ENCODE data around the gene SUPT6H.

Gene SUPT6H

GRCh38 chr17:28740406-28741357, 78.7 kb downstream of the SUPT6H start:
- no peak for DNase-seq

- DNase-seq, result no peak
Measured at GRCh38 chr17:28741358-28742349, 79.6 kb downstream of the SUPT6H start.

GRCh38 chr17:28743243-28744103, 81.5 kb downstream of the SUPT6H start, which contains the start of gene TRAF4:
TSS of gene TRAF4 (plus strand) at chr17:28744011. CDS start at chr17:28744113, 102 bp downstream.
- DNase-seq, result peak; percentile 82

- DNase-seq, result no peak
Measured at GRCh38 chr17:28744104-28744971, 82.3 kb downstream of the SUPT6H start.

- no peak for DNase-seq
Measured at GRCh38 chr17:28744972-28745785, 83.2 kb downstream of the SUPT6H start.

GRCh38 chr17:28745786-28746411, 83.9 kb downstream of the SUPT6H start:
- DNase-seq, result peak; percentile 66

- no peak for DNase-seq
Measured at GRCh38 chr17:28746611-28747050, 84.6 kb downstream of the SUPT6H start.

- DNase-seq, result no peak
Measured at GRCh38 chr17:28747051-28747691, 85.2 kb downstream of the SUPT6H start.

- no peak for DNase-seq
Measured at GRCh38 chr17:28747801-28748750, 86.1 kb downstream of the SUPT6H start.

- no peak for DNase-seq
Measured at GRCh38 chr17:28748852-28749515, 87.0 kb downstream of the SUPT6H start.

GRCh38 chr17:28749516-28750177, 87.6 kb downstream of the SUPT6H start:
- no peak for DNase-seq

GRCh38 chr17:28750178-28751047, 88.4 kb downstream of the SUPT6H start:
- peak; percentile 84 for DNase-seq

- DNase-seq, result no peak
Measured at GRCh38 chr17:28751600-28752366, 89.8 kb downstream of the SUPT6H start.
